ENCODE measurements around the gene TLX3. TPM values are rescaled to one million over a fixed set of nuclear protein-coding genes. Genes with fewer than 3 reads are reported as not detected.
"Not testable (repeated sequence)": the region's sequence is repeated elsewhere in the genome, so short reads cannot be mapped to it uniquely, and the experiment has no call there.

The TLX3 gene
- total RNA-seq, 2 donors from 2014 or later = not detected

GRCh38 chr5:171295299-171295698, 13.7 kb upstream of the TLX3 start:
- Histone ChIP-seq H3K27me3 (ENCODE audit: control insufficient read depth, insufficient read depth, low read length, poor library complexity, severe bottlenecking) (peaks cover under 1% of the 10 kb centered on the region), H3K9ac (ENCODE audit: extremely low read depth, low read length, poor library complexity, severe bottlenecking) (no peak overlapping the region), H3K36me3 (ENCODE audit: control insufficient read depth, insufficient read depth, low read length) (no peaks in the 10 kb centered on the region), H3K27ac (ENCODE audit: low read depth, low read length) (no peak overlapping the region), H3K4me1 (ENCODE audit: control insufficient read depth, insufficient read depth, low read length) (no peaks in the 10 kb centered on the region), H3K4me3 (ENCODE audit: low read length) (no peak overlapping the region), H3K9me3 (ENCODE audit: control insufficient read depth, low read length) (no peaks in the 10 kb centered on the region)
- H3K9me3 Mint-ChIP-seq = no peaks in the 10 kb centered on the region
- 71% methylated on average over 1 of the region's 1 CpG; no CpG with 5 or more reads in 1 of the 2 experiments for WGBS, 2 experiments (ENCODE audit: insufficient coverage in 1 of 2, insufficient read length in 1 of 2)
- no peak for TF ChIP-seq CTCF (conservative IDR thresholded peaks at IDR 0.05)
- H3K27me3 Mint-ChIP-seq (ENCODE audit: insufficient read depth) = peaks cover 16% of the 10 kb centered on the region
- no peak for DNase-seq
- H3K36me3 Mint-ChIP-seq (ENCODE audit: low read depth) = peaks cover 3% of the 10 kb centered on the region
- no peak overlapping the region for H3K27ac Mint-ChIP-seq
- H3K4me3 Mint-ChIP-seq = no peak overlapping the region
- H3K4me1 Mint-ChIP-seq = no peaks in the 10 kb centered on the region

GRCh38 chr5:171295801-171296200, 13.2 kb upstream of the TLX3 start:
- no peak for DNase-seq
- H3K27me3 ChIP-seq (ENCODE audit: control insufficient read depth, insufficient read depth, low read length, poor library complexity, severe bottlenecking) = peaks cover 4% of the 10 kb centered on the region
- Mint-ChIP-seq H3K27ac (no peak overlapping the region), H3K4me3 (no peak overlapping the region), H3K27me3 (ENCODE audit: insufficient read depth) (peaks cover 21% of the 10 kb centered on the region), H3K9me3 (no peaks in the 10 kb centered on the region), H3K4me1 (no peaks in the 10 kb centered on the region), H3K36me3 (ENCODE audit: low read depth) (peaks cover 3% of the 10 kb centered on the region)
- no peak overlapping the region for H3K4me3 ChIP-seq (ENCODE audit: low read length)
- no peaks in the 10 kb centered on the region for H3K36me3 ChIP-seq (ENCODE audit: control insufficient read depth, insufficient read depth, low read length)
- 86 to 92% methylated on average over 4 to 5 of the region's 5 CpGs for WGBS, 2 experiments (ENCODE audit: insufficient coverage in 1 of 2, insufficient read length in 1 of 2)
- H3K27ac ChIP-seq (ENCODE audit: low read depth, low read length) = no peak overlapping the region
- TF ChIP-seq CTCF (conservative IDR thresholded peaks at IDR 0.05) = no peak
- H3K9ac ChIP-seq (ENCODE audit: extremely low read depth, low read length, poor library complexity, severe bottlenecking) = no peak overlapping the region
- H3K9me3 ChIP-seq (ENCODE audit: control insufficient read depth, low read length) = no peaks in the 10 kb centered on the region
- H3K4me1 ChIP-seq (ENCODE audit: control insufficient read depth, insufficient read depth, low read length) = no peaks in the 10 kb centered on the region

- H3K36me3 ChIP-seq (ENCODE audit: control insufficient read depth, insufficient read depth, low read length); H3K9me3 Mint-ChIP-seq; H3K4me1 ChIP-seq (ENCODE audit: control insufficient read depth, insufficient read depth, low read length); DNase-seq; H3K9ac ChIP-seq (ENCODE audit: extremely low read depth, low read length, poor library complexity, severe bottlenecking); H3K27ac ChIP-seq (ENCODE audit: low read depth, low read length); H3K4me3 ChIP-seq (ENCODE audit: low read length); H3K27ac Mint-ChIP-seq; H3K4me1 Mint-ChIP-seq; H3K36me3 Mint-ChIP-seq (ENCODE audit: low read depth); H3K4me3 Mint-ChIP-seq; H3K9me3 ChIP-seq (ENCODE audit: control insufficient read depth, low read length): not testable (repeated sequence)
- WGBS, 2 experiments (ENCODE audit: insufficient coverage in 1 of 2, insufficient read length in 1 of 2) = 94% methylated on average over 6 of the region's 6 CpGs
- peaks cover 12% of the 10 kb centered on the region for H3K27me3 ChIP-seq (ENCODE audit: control insufficient read depth, insufficient read depth, low read length, poor library complexity, severe bottlenecking)
- H3K27me3 Mint-ChIP-seq (ENCODE audit: insufficient read depth) = peaks cover 41% of the 10 kb centered on the region
Measured at GRCh38 chr5:171297941-171298340, 11.1 kb upstream of the TLX3 start.

- H3K27me3 Mint-ChIP-seq (ENCODE audit: insufficient read depth) = peaks cover 54% of the 10 kb centered on the region
- Histone ChIP-seq H3K9ac (ENCODE audit: extremely low read depth, low read length, poor library complexity, severe bottlenecking) (no peak overlapping the region), H3K4me3 (ENCODE audit: low read length) (no peak overlapping the region), H3K36me3 (ENCODE audit: control insufficient read depth, insufficient read depth, low read length) (no peaks in the 10 kb centered on the region), H3K4me1 (ENCODE audit: control insufficient read depth, insufficient read depth, low read length) (no peaks in the 10 kb centered on the region), H3K27me3 (ENCODE audit: control insufficient read depth, insufficient read depth, low read length, poor library complexity, severe bottlenecking) (peaks cover 25% of the 10 kb centered on the region), H3K9me3 (ENCODE audit: control insufficient read depth, low read length) (no peaks in the 10 kb centered on the region), H3K27ac (ENCODE audit: low read depth, low read length) (no peak overlapping the region)
- 88 to 100% methylated on average over 4 of the region's 4 CpGs for WGBS, 2 experiments (ENCODE audit: insufficient coverage in 1 of 2, insufficient read length in 1 of 2)
- no peaks in the 10 kb centered on the region for H3K9me3 Mint-ChIP-seq
- DNase-seq = no peak
- H3K27ac Mint-ChIP-seq = no peak overlapping the region
- TF ChIP-seq CTCF (conservative IDR thresholded peaks at IDR 0.05) = no peak
- H3K4me3 Mint-ChIP-seq = no peak overlapping the region
- peaks cover 3% of the 10 kb centered on the region for H3K36me3 Mint-ChIP-seq (ENCODE audit: low read depth)
- H3K4me1 Mint-ChIP-seq = no peaks in the 10 kb centered on the region
Measured at GRCh38 chr5:171299228-171299627, 9.8 kb upstream of the TLX3 start.

All from endodermal cell (in vitro differentiated cells).